Measurements from ENCODE around the gene ZNF740.
A peak's percentile ranks its signal among the peaks of the same experiment; 100 is the strongest.
"Not testable (repeated sequence)": the region's sequence is repeated elsewhere in the genome, so short reads cannot be mapped to it uniquely, and the experiment has no call there.

ZNF740 gene, protein sequence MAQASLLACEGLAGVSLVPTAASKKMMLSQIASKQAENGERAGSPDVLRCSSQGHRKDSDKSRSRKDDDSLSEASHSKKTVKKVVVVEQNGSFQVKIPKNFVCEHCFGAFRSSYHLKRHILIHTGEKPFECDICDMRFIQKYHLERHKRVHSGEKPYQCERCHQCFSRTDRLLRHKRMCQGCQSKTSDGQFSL

DNA sequence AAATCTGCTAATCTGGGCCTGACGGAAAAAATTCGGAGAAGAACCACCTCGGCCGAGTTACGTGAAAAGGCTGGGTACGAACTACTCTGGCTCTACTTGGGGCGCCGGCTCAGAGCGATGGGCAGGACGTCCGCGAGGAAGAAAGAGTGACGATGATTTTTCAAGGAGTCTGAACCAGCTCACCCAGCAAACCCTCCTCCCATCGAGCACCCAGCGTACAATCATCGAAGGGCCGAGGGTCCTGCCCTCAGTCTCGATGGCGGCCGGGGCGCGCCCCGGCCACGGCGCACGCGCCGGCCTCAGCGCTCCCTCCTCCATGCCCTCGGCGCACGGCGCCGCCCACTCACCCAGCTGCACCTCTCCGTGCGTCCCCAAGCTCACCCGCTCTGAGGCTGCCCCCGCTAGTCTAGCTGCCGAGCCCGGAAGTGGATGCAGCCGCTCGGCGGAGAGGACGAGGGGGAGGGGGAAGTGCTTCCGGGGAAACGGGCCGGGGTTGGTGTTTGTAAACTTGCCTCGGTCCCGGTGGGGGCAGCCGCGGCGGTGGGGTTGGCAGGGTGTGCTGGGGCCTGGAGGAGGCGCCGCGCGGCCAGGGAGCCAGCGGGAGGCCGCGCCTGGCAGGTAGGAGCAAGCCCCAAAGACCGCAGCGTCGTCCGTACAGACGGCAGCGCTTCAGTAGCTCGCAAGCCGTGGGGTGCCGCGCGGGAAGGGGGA, at the start of gene ZNF740, which contains the start of gene CSAD:
ZNF740 (plus strand) TSS at position 503 of the 711 bp plus-strand sequence. CDS start 1,262 bp downstream, outside the sequence.
CSAD (minus strand) TSS at position 706 of the 711 bp plus-strand sequence. CDS start 7,455 bp downstream, outside the sequence.
- Mint-ChIP-seq H3K9me3 (no peaks in the 10 kb centered on the region), H3K27me3 (no peaks in the 10 kb centered on the region), H3K4me1 (ENCODE audit: low read depth) (peaks cover 56% of the 10 kb centered on the region), H3K4me3 (peak within 1 kb of the TSS; percentile 91), H3K27ac (peak within 1 kb of the TSS; percentile 95), H3K36me3 (ENCODE audit: low read depth) (peaks cover 34% of the 10 kb centered on the region)

DNA sequence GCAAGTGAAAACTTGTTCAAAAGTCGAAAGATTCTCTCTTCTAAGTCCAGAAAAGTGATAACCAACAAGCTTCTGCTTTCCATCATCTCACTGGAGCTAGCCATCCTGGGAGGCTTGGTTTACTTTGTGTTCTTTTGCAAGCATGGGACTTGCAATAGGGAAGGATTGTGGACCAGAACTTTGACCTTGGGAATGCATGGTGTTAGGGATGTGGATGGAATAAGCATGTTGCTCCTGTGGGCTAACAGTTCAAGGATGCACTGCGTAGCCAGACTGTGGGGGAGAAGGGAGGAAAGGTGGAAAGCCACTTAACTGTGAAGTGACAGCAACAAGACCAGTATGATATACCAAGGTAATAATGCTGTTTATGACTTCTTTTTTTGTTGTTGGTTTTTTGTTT, 48.7 kb upstream of the ZNF740 start:
- H3K27ac Mint-ChIP-seq = no peak overlapping the region
- H3K9me3 Mint-ChIP-seq = no peaks in the 10 kb centered on the region
- H3K4me1 Mint-ChIP-seq (ENCODE audit: low read depth) = no peaks in the 10 kb centered on the region
- H3K27me3 Mint-ChIP-seq = peaks cover 6% of the 10 kb centered on the region
- H3K36me3 Mint-ChIP-seq (ENCODE audit: low read depth) = no peaks in the 10 kb centered on the region
- H3K4me3 Mint-ChIP-seq = no peak overlapping the region

DNA sequence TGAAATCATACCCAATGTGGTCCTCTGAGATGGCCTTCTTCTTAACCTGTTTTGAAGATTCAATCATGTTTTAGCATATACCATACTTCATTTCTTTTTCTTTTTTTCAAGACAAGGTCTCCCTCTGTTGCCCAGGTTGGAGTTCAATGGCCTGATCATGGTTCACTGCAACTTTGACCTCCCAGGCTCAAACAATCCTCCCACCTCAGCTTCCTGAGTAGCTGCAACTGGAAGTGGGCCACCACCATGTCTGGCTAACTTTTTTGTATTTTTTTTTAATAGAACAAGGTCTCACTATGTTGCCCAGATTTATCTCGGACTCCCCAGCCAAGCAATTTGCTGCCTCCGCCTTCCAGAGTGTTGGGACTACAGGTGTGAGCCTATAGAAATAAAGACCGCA, 46.8 kb upstream of the ZNF740 start:
- Mint-ChIP-seq H3K27ac (no peak overlapping the region), H3K9me3 (peaks cover 8% of the 10 kb centered on the region)

DNA sequence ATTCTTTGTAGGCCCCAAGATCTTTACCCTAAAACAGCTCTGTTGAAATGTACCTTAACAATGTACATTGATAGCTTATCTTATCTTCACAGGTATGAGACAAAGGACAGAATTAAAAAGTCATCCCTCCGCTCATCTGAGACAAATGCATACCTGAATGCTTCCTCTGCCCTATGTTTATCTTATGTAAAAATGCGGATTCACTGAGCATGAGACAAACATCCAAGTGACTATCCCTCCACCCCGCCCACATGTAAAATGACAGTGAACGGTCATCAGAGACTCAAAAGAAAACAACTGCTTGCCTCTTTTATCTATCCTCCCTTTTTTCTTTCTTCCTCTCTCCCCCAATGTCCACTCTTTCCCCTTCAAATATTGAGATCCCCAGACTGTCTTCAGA, 37.2 kb upstream of the ZNF740 start:
- Mint-ChIP-seq H3K9me3 (no peaks in the 10 kb centered on the region), H3K36me3 (ENCODE audit: low read depth) (no peaks in the 10 kb centered on the region), H3K4me1 (ENCODE audit: low read depth) (no peaks in the 10 kb centered on the region), H3K27me3 (no peaks in the 10 kb centered on the region), H3K4me3 (no peak overlapping the region), H3K27ac (no peak overlapping the region)

More for the DNA sequence above, 46.8 kb upstream of the ZNF740 start:
- no peaks in the 10 kb centered on the region for H3K4me1 Mint-ChIP-seq (ENCODE audit: low read depth)
- no peaks in the 10 kb centered on the region for H3K27me3 Mint-ChIP-seq
- no peaks in the 10 kb centered on the region for H3K36me3 Mint-ChIP-seq (ENCODE audit: low read depth)
- no peak overlapping the region for H3K4me3 Mint-ChIP-seq

DNA sequence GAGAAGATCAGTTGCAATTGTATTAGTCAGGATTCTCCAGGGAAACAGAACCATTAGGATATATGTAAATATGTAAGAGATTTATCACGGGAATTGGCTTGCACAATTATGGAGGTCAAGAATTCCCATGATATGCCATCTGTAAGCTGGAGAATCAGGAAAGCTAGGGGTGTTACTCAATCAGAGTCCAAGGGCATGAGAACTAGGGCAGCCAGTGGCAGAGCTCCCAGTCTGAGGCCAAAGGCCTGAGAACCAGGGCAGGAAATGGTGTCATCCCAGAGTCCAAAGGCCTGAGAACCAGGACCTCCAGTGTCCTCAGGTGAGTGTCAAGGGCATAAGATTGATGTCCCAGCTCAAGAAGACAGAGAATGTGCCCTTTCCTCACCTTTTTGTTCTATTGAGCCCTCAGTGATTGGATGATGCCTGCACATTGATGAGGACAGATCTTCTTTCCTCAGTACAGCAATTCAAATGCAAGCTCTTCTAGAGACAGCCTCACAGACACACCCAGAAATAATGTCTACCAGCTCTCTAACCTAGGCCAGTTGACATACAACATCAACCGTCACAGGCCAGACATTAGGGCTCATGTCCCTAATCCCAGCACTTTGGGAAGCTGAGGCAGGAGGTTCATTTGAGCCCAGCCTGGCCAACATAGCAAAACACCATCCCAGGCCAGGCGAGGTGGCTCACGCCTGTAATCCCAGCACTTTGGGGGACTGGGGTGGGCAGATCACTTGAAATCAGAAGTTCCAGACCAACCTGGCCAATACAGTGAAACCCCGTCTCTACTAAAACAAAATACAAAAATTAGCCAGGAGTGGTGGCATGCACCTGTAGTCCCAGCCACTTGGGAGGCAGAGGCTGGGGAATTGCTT, 34.9 kb upstream of the ZNF740 start:
- no peak overlapping the region for H3K4me3 Mint-ChIP-seq
- no peaks in the 10 kb centered on the region for H3K9me3 Mint-ChIP-seq

DNA sequence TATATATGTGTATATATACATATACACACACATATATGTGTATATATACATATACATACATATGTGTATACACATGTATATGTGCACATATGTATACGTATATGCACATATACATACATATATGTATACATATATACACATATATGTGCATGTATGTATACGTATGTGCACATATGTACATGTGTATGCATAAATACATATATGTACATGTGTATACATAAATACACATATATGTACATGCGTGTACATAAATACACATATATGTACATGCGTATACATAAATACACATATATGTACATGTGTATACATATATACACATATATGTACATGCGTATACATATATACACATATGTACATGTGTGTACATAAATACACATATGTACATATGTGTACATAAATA, 33.3 kb upstream of the ZNF740 start:
- Mint-ChIP-seq H3K4me1 (ENCODE audit: low read depth) (no peaks in the 10 kb centered on the region), H3K36me3 (ENCODE audit: low read depth) (no peaks in the 10 kb centered on the region), H3K4me3 (no peak overlapping the region), H3K27ac (no peak overlapping the region), H3K9me3 (no peaks in the 10 kb centered on the region), H3K27me3 (no peaks in the 10 kb centered on the region)

More for the DNA sequence above, 34.9 kb upstream of the ZNF740 start:
- no peaks in the 10 kb centered on the region for H3K27me3 Mint-ChIP-seq
- H3K27ac Mint-ChIP-seq = no peak overlapping the region
- H3K36me3 Mint-ChIP-seq (ENCODE audit: low read depth) = no peaks in the 10 kb centered on the region
- H3K4me1 Mint-ChIP-seq (ENCODE audit: low read depth) = no peaks in the 10 kb centered on the region

DNA sequence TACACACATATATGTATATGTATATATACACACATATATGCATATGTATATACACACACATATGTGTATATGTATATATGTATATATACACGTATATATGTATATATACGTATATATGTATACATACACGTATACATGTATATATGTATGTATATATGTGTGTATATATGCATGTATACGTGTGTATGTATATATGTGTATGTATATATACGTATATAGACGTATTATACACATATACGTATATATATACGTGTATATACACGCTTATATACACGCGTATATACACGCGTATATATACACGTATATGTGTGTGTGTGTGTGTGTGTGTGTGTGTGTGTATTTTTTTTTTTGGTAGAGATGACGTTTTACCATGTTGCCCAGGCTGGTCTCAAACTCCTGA, 32.9 kb upstream of the ZNF740 start:
- no peak overlapping the region for H3K27ac Mint-ChIP-seq
- H3K4me1 Mint-ChIP-seq (ENCODE audit: low read depth) = no peaks in the 10 kb centered on the region
- H3K9me3 Mint-ChIP-seq = no peaks in the 10 kb centered on the region
- no peaks in the 10 kb centered on the region for H3K27me3 Mint-ChIP-seq
- no peaks in the 10 kb centered on the region for H3K36me3 Mint-ChIP-seq (ENCODE audit: low read depth)
- no peak overlapping the region for H3K4me3 Mint-ChIP-seq

DNA sequence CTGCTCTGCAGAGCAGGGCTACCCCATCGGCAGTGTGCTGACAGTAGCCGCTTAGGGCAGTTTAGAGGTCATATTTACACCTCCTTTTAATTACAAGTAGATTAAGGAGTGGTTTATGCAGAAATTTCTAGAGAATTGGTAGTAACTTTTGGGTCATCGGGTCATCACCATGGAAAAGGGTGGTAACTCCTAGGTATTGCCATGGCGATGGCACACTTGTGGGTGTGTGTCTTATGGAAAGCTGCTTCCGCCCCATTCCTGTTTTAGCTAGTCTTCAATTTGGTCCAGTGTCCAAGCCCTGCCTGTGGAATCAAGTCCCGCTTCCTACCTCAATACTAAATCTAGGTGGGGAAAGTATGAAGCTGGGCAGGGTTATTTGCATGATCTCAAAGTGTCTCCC, 29.5 kb upstream of the ZNF740 start:
- H3K4me1 Mint-ChIP-seq (ENCODE audit: low read depth) = no peaks in the 10 kb centered on the region
- no peak overlapping the region for H3K27ac Mint-ChIP-seq
- H3K4me3 Mint-ChIP-seq = no peak overlapping the region
- H3K27me3 Mint-ChIP-seq = no peaks in the 10 kb centered on the region
- H3K36me3 Mint-ChIP-seq (ENCODE audit: low read depth) = no peaks in the 10 kb centered on the region
- no peaks in the 10 kb centered on the region for H3K9me3 Mint-ChIP-seq

DNA sequence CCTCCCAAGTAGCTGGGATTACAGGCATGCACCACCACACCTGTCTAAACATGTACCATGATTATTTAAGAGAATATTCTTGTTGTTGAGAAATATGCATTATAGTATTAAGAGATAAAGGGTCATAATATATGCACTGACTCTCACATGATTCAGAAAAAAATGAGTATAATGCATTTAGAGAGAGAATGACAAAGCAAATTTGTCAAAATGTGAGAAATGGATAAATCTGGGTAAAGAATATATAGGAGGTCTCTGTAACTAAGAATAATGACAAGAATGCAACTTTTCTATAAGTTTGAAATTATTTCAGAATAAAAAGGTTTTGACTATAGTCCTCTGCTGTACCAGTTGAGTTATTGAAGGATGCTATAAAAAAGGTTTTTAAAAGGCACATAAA, 28.1 kb upstream of the ZNF740 start:
- H3K27me3 Mint-ChIP-seq = no peaks in the 10 kb centered on the region
- H3K4me3 Mint-ChIP-seq = no peak overlapping the region
- no peaks in the 10 kb centered on the region for H3K36me3 Mint-ChIP-seq (ENCODE audit: low read depth)
- no peak overlapping the region for H3K27ac Mint-ChIP-seq
- no peaks in the 10 kb centered on the region for H3K9me3 Mint-ChIP-seq
- no peaks in the 10 kb centered on the region for H3K4me1 Mint-ChIP-seq (ENCODE audit: low read depth)

DNA sequence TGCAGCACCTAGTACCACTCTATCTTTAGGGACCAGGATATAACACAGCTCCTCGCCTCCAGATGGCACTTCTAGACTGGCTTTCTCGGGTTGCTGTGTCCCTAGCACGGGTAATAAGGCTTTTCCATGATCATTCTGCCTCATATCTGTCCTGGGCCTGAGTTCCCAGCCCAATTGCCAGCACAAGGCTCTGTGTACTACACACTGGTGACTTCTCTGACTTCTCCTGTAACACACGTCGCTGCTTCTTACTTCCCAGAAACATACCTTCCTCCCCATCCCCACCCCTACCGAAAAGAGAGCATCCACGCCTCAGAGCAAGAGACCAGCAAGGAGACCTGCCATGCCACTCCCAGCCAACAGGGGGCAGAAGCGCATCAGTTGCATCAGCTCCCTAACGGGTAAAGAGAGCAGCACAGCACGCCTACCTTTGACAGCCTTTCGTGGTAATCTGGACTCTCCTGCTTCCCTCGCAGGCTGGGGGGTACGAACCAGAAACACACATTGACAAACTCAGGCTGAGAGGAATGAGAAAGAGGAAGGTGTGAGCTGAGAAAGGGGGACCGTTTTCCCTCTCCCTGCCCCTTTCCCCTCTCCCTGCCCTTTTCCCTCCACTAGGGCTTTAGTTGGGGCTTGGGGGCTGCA, 21.2 kb upstream of the ZNF740 start:
- no peaks in the 10 kb centered on the region for H3K9me3 Mint-ChIP-seq
- peak overlapping the region; percentile 67 for H3K27ac Mint-ChIP-seq
- H3K4me1 Mint-ChIP-seq (ENCODE audit: low read depth) = peaks cover 7% of the 10 kb centered on the region
- H3K4me3 Mint-ChIP-seq = no peak overlapping the region
- H3K27me3 Mint-ChIP-seq = no peaks in the 10 kb centered on the region
- H3K36me3 Mint-ChIP-seq (ENCODE audit: low read depth) = no peaks in the 10 kb centered on the region

DNA sequence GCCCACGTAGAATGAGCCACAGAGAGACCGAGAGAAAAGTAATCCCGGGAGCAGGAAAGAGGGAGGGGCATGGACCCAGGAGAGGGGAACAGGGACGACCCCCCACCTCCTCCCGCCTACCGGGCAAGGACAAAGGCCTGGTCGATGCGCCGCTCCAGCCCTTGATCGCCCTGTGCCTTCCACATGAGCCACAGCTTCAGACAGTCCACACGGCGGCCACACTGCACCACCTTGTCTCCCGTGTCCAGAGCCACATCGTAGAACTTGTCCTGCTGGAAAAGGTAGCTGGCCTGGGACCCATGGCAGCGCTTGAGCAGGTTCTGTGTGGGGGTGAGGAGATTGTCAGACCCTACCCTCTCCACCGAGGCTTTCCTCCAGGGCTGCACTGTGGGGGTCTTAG, 20.5 kb upstream of the ZNF740 start:
- Mint-ChIP-seq H3K27me3 (no peaks in the 10 kb centered on the region), H3K4me1 (ENCODE audit: low read depth) (peaks cover 7% of the 10 kb centered on the region), H3K27ac (no peak overlapping the region), H3K36me3 (ENCODE audit: low read depth) (no peaks in the 10 kb centered on the region), H3K4me3 (no peak overlapping the region), H3K9me3 (no peaks in the 10 kb centered on the region)

DNA sequence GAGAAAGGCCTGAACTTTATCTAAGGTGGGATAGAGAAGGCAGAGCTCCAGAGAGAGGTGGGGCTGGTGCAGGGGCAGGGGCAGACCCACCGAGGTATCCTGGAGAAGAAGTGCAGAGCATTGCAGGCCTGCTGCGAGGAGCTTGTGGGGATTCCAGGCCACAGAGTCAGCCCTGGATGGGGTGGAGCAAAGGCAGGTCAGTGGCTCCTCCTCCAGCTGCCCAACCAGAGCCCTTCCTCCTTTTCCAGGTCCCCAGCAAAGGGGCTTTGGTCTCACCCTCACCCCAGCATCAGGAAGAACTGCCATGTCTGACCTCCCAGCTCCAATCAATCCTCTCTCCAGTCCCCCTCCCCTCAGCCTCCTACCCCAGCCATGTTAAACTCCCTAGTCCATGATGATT, 19.8 kb upstream of the ZNF740 start:
- no peaks in the 10 kb centered on the region for H3K36me3 Mint-ChIP-seq (ENCODE audit: low read depth)
- no peaks in the 10 kb centered on the region for H3K9me3 Mint-ChIP-seq
- H3K4me1 Mint-ChIP-seq (ENCODE audit: low read depth) = peaks cover 7% of the 10 kb centered on the region
- no peak overlapping the region for H3K27ac Mint-ChIP-seq
- H3K27me3 Mint-ChIP-seq = no peaks in the 10 kb centered on the region
- H3K4me3 Mint-ChIP-seq = no peak overlapping the region

DNA sequence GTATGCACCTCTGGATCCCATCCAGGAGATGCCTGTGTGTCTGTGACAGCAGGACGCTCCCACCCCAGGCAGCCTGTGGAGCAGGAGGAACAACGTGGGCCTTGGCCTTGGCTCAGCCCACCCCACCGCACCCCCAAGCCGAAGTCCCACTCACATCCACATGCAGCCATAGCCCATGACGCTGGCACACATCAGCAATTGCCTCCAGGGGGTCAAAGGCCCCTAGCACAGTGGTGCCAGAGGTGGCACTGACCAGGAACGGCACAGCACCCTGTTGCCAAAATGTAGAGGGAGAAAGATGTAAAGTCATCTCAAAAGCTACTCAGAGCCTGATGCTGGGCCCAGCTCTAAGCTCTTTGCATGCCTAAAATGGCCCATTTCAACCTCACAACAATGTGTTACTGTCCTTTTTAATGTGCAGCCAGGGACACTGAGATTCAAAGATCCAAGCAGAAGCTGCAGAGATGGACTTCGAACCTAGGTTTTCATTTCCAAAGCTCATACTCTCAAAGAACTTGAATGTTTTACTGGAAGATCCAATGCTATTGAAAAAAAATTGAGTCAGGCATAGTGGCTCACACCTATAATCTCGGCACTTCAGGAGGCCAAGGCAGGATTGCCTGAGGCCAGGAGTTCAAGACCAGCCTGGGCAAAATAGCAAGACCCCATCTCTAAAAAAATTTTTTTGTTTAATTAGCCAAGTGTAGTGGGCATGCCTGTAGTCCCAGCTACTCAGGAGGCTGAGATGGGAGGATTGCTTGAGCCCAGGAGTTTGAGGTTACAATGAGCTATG, 19.2 kb upstream of the ZNF740 start:
- Mint-ChIP-seq H3K4me1 (ENCODE audit: low read depth) (peaks cover 7% of the 10 kb centered on the region), H3K36me3 (ENCODE audit: low read depth) (no peaks in the 10 kb centered on the region), H3K27ac (no peak overlapping the region), H3K9me3 (no peaks in the 10 kb centered on the region), H3K27me3 (no peaks in the 10 kb centered on the region), H3K4me3 (no peak overlapping the region)

DNA sequence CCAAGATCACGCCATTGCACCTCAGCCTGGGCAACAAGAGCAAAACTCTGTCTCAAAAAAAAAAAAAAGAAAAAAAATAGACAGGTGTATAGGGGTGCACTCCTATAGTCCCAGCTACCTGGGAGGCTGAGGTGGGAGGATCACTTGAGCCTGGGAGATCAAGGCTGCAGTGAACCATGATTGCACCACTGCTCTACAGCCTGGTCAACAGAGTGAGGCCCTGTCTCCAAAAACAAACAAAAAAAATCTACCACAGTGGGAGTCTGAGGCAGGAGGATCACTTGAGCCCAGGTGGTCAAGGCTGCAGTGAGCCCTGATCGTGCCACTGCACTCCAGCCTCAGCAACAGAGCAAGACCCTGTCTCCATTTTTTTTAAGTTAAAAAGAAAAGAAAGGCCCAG, 17.5 kb upstream of the ZNF740 start:
- H3K27ac Mint-ChIP-seq; H3K4me3 Mint-ChIP-seq; H3K9me3 Mint-ChIP-seq; H3K4me1 Mint-ChIP-seq (ENCODE audit: low read depth); H3K27me3 Mint-ChIP-seq; H3K36me3 Mint-ChIP-seq (ENCODE audit: low read depth): not testable (repeated sequence)
